Activated naive CD4-positive, alpha-beta T cell treated with anti-CD3 and anti-CD28 coated beads for 36 hours (primary cell): ENCODE data around the gene PPP4R2. TPM values are rescaled to one million over a fixed set of nuclear protein-coding genes. Genes with fewer than 3 reads are reported as not detected.
A peak's percentile ranks its signal among the peaks of the same experiment; 100 is the strongest.
"Not testable (repeated sequence)": the region's sequence is repeated elsewhere in the genome, so short reads cannot be mapped to it uniquely, and the experiment has no call there.

ENCODE experiments used
- CTCF ChIA-PET: fragments of 350-600 bp; sonication (Branson Sonifier 250); formaldehyde crosslinking; loops from one replicate; lab custom pipeline; 2021; ENCODE audit warnings: antibody characterized with exemption; lab: Charles Lee
- DNase-seq: peaks from one replicate; pipeline ENCODE4 v3.0.0-alpha.2; 2020
- H3K27ac Mint-ChIP-seq: one replicate; pipeline ENCODE4 v1.8.0; 2021; ENCODE audit warnings: mild to moderate bottlenecking, mixed read lengths
- H3K27me3 Mint-ChIP-seq: one replicate; pipeline ENCODE4 v1.8.0; 2021; ENCODE audit warnings: low read depth, mixed read lengths
- H3K36me3 Mint-ChIP-seq: one replicate; pipeline ENCODE4 v1.8.0; 2021; ENCODE audit warnings: low read depth, mixed read lengths
- H3K4me1 Mint-ChIP-seq: one replicate; pipeline ENCODE4 v1.8.0; 2021; ENCODE audit warnings: low read depth, mixed read lengths
- H3K4me3 Mint-ChIP-seq: one replicate; pipeline ENCODE4 v1.8.0; 2021; ENCODE audit warnings: mild to moderate bottlenecking, moderate library complexity, mixed read lengths
- H3K9me3 Mint-ChIP-seq: one replicate; pipeline ENCODE4 v1.8.0; 2021; ENCODE audit warnings: mixed read lengths
- intact Hi-C: fragments of 100-400 bp; cut with micrococcal nuclease; formaldehyde crosslinking; loops from one replicate; pipeline ENCODE4 v1.15.1; 2023
- total RNA-seq, 2 experiments: library from RNA; stranded (reverse); gene quantifications; one replicate each; pipeline ENCODE4 v1.2.3, GENCODE V29; 2021

PPP4R2 gene
- total RNA-seq, 2 experiments from 2014 or later = 68.1 to 71.6 TPM

DNA sequence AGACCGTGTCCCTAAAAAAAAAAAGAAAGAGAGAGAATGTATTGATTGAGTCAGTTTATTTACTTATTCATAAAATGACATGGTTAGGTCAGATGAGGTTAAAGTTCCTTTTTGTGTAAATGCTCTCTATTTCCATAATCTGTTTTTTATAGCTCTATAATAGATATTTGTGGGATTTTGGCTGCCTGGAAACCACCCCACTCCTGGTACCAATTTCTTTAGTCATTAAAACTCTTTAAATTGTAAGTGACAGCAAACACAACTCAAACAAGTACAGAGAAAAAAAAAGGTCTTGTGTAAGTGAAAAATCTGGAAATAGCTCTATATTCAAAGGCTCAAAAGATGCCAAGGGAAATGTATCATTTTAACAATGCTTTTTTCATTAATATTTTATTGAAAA, 11.0 kb upstream of the PPP4R2 start:
- H3K36me3 Mint-ChIP-seq = peaks cover 2% of the 10 kb centered on the region

DNA sequence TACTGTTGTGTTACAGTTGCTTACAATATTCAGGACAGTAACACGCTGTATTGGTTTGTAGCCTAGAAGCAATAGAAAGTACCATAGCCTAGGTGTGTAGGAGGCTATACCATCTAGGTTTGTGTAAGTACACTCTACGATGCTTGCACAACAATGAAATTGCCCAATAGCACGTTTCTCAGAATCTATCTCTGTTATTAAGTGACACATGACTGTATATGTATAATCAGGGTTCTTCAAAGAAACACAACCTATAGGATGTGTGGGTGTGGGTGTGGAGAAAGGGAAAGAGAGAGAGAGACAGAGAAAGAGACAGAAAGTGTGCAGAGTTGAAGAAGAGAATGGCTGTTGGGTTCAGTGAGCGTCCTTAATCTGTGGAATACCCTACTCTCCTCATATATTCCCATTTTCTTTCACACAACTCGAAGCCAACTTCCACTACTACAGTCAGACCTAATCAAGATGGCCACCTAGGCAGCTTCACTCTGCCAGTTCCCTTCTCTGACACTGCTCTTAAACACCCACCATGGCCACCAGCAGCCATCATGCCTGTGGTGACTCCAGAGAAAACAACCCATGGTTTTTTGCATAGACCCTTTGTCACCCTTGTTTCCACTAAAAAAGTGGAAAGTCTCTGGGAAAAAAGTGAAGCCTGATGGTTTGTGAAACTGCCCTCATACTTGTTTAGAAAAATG, 5.8 kb upstream of the PPP4R2 start:
- intact Hi-C loops = no loop called here
- no peak overlapping the region for H3K4me3 Mint-ChIP-seq
- H3K27me3 Mint-ChIP-seq = no peaks in the 10 kb centered on the region
- H3K27ac Mint-ChIP-seq = no peak overlapping the region
- DNase-seq = no peak
- H3K4me1 Mint-ChIP-seq = peaks cover 2% of the 10 kb centered on the region
- CTCF ChIA-PET = no interaction called here
- H3K36me3 Mint-ChIP-seq = peaks cover 2% of the 10 kb centered on the region
- H3K9me3 Mint-ChIP-seq = peaks cover 3% of the 10 kb centered on the region

More for the DNA sequence above, 11.0 kb upstream of the PPP4R2 start:
- peaks cover 2% of the 10 kb centered on the region for H3K27me3 Mint-ChIP-seq
- intact Hi-C loops = no loop called here
- H3K4me3 Mint-ChIP-seq = no peak overlapping the region
- no peak overlapping the region for H3K27ac Mint-ChIP-seq
- CTCF ChIA-PET = interaction anchor here (0.6 kb wide), 2 partner anchors 103 to 130 kb away, joined by 4 read pairs; no protein-coding TSS in a partner anchor
- peaks cover 8% of the 10 kb centered on the region for H3K9me3 Mint-ChIP-seq
- no peaks in the 10 kb centered on the region for H3K4me1 Mint-ChIP-seq
- DNase-seq = no peak

DNA sequence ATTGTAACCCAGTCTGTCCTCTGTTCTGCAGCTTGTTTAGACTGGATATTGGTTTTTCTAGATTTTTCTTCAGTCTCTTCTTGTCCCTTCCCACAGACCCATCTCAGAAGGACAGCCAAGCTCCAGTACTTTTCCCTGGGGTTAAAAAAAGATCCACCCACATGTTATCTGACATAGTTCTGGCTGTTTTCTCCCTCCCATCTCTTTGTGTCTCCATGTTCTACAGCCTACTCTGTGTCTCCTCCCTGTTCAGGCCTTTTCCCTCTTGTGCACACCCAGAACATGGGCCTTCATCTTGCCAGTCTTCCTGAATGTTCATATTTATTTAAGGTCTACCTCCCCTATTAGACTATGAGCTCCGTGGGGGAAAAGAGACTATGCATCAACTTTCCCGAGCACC, 5.1 kb upstream of the PPP4R2 start:
- no peak overlapping the region for H3K4me3 Mint-ChIP-seq
- H3K27me3 Mint-ChIP-seq = no peaks in the 10 kb centered on the region
- no peak for DNase-seq
- H3K9me3 Mint-ChIP-seq = no peaks in the 10 kb centered on the region
- H3K4me1 Mint-ChIP-seq = peaks cover 2% of the 10 kb centered on the region
- no peaks in the 10 kb centered on the region for H3K36me3 Mint-ChIP-seq
- intact Hi-C loops = no loop called here
- CTCF ChIA-PET = no interaction called here
- no peak overlapping the region for H3K27ac Mint-ChIP-seq

DNA sequence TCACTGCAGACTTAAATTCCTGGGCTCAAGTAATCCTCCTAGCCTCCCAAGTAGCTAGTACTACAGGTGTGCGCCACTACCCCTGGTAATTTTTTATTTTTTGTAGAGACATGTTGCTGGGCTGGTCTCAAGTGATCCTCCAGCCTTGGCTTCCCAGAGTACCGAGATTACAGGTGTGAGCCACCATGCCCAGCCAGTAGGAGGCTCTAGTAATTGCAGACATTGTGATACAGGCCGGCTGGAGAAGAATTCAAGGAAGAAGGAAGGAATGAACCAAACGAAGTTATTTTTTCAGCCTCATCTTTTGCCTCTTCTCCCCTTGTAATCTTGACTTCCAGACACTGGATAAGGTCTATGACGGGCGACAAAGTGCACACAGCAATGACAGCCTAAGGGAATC, 3.2 kb upstream of the PPP4R2 start:
- Mint-ChIP-seq H3K27me3 (no peaks in the 10 kb centered on the region), H3K27ac (no peak overlapping the region), H3K9me3 (no peaks in the 10 kb centered on the region), H3K4me1 (peaks cover 8% of the 10 kb centered on the region), H3K36me3 (peaks cover 5% of the 10 kb centered on the region), H3K4me3 (no peak overlapping the region)
- intact Hi-C loops = no loop called here
- CTCF ChIA-PET = interaction anchor here (1.2 kb wide), 1 partner anchor 28 kb away, joined by 3 read pairs; no protein-coding TSS in a partner anchor
- DNase-seq = no peak

DNA sequence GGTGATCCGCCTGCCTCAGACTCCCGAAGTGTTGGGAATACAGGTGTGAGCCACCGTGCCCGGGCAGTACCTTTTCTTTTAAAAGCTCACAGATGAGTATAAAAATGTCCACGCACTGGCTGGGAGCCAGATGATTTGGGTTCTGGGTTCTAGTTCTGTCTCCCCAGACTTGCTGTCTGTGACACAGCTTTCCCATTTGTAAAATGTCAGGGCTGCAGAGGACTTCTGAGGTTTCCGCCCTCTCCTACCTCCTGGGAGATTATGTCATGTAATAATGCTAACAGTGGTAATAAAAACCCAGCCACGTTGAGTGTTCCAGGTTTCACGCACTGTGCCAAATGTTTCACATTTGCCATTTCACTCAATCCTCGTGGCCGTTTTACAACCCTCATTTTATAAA, 1.3 kb upstream of the PPP4R2 start:
- intact Hi-C loops = no loop called here
- CTCF ChIA-PET = interaction anchor here (0.6 to 1.3 kb wide), 5 partner anchors 29 to 93 kb away, joined by 3 to 10 read pairs (median 4); no protein-coding TSS in a partner anchor
- peak overlapping the region; percentile 51 for H3K4me3 Mint-ChIP-seq
- H3K27me3 Mint-ChIP-seq = no peaks in the 10 kb centered on the region
- peaks cover 26% of the 10 kb centered on the region for H3K4me1 Mint-ChIP-seq
- no peaks in the 10 kb centered on the region for H3K9me3 Mint-ChIP-seq
- no peak for DNase-seq
- H3K27ac Mint-ChIP-seq = peak overlapping the region; percentile 88
- H3K36me3 Mint-ChIP-seq = peaks cover 17% of the 10 kb centered on the region

DNA sequence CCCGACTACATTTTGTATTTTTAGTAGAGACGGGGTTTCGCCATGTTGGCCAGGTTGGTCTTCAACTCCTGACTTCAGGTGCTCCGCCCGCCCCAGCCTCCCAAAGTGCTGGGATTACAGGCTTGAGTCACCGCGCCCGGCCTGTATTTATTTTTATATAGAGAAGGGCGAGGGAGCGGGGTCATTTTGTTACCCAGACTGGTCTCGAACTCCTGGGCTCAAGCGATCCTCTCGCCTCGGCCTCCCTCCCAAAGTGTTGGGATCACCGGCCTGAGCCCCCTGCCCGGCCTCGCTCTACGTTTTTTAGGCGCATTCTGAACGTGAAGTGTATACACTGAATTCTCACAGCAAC, 514 bp upstream of the PPP4R2 start:
- intact Hi-C loops = loop anchor here (2.0 kb wide), 1 partner anchor 43 kb away; no protein-coding TSS in a partner anchor
- no peaks in the 10 kb centered on the region for H3K27me3 Mint-ChIP-seq
- H3K4me1 Mint-ChIP-seq = peaks cover 33% of the 10 kb centered on the region
- H3K4me3 Mint-ChIP-seq = peak overlapping the region; percentile 86
- peaks cover 22% of the 10 kb centered on the region for H3K36me3 Mint-ChIP-seq
- H3K9me3 Mint-ChIP-seq = no peaks in the 10 kb centered on the region
- H3K27ac Mint-ChIP-seq = peak overlapping the region; percentile 88
- DNase-seq = no peak
- CTCF ChIA-PET = interaction anchor here (0.9 kb wide), 1 partner anchor 30 kb away, joined by 3 read pairs; no protein-coding TSS in a partner anchor

DNA sequence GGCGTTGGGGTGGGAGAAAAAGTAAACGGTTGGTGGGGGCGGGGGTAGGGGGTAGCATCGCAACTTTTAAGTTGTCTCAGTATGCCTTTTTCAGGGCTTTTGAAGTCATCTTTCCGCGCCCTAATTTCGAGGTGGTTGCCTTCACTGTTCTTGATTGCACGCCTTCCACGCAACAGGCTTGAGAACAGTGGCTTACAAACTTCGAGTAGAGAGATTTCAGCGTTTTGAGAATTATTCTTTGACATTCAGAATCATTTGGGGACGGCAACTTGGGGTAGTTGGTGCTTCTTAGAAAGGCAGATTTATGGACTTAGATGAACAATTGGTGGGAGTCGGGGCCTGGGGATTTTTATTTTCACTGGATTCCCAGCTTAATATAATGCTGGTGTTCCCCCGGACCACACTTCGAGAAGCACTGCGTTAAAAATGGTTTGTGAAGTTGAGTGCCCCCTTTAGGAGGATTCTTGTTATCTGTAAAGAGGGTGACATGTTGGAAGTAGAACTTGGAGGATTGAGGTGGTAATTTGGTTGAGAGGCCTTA, 880 bp downstream of the PPP4R2 start:
- Mint-ChIP-seq H3K27me3 (no peaks in the 10 kb centered on the region), H3K9me3 (no peaks in the 10 kb centered on the region), H3K4me1 (peaks cover 45% of the 10 kb centered on the region), H3K36me3 (peaks cover 26% of the 10 kb centered on the region), H3K27ac (peak overlapping the region; percentile 88), H3K4me3 (peak overlapping the region; percentile 86)
- intact Hi-C loops = loop anchor here (1.0 to 2.0 kb wide), 8 partner anchors 20 to 149 kb away; partner anchors contain the start of gene SHQ1
- DNase-seq = peak; percentile 51
- CTCF ChIA-PET = interaction anchor here (0.6 to 0.8 kb wide), 3 partner anchors 10 to 204 kb away, joined by 3 to 4 read pairs (median 4); no protein-coding TSS in a partner anchor

DNA sequence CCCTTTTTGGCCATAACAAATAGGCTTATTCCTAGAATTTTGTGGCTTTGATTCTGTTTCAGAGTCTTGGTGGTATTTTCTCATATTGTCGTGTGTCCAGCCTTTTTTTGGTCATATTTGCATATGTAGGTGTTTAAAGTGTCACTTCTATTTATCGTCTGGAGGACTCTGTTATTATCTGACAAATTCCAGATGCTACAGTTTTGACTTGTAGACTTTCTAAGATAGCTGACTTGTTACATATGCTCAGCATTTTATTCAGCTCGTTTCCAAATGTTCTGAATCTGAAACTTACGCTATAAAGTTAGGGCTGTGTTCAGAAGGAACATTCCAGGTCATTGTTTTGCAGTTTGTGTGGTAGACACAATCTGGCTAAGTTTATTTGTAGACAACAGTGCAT, 1.9 kb downstream of the PPP4R2 start:
- H3K36me3 Mint-ChIP-seq = peaks cover 32% of the 10 kb centered on the region
- intact Hi-C loops = loop anchor here (2.0 kb wide), 1 partner anchor 14 kb away; no protein-coding TSS in a partner anchor
- H3K4me3 Mint-ChIP-seq = peak overlapping the region; percentile 60
- peak overlapping the region; percentile 50 for H3K27ac Mint-ChIP-seq
- H3K27me3 Mint-ChIP-seq = no peaks in the 10 kb centered on the region
- no peaks in the 10 kb centered on the region for H3K9me3 Mint-ChIP-seq
- no peak for DNase-seq
- H3K4me1 Mint-ChIP-seq = peaks cover 51% of the 10 kb centered on the region
- CTCF ChIA-PET = interaction anchor here (0.6 to 3.7 kb wide), 3 partner anchors 10 to 1245 kb away, joined by 3 to 18 read pairs (median 4); partner anchors contain the start of gene GPR27

DNA sequence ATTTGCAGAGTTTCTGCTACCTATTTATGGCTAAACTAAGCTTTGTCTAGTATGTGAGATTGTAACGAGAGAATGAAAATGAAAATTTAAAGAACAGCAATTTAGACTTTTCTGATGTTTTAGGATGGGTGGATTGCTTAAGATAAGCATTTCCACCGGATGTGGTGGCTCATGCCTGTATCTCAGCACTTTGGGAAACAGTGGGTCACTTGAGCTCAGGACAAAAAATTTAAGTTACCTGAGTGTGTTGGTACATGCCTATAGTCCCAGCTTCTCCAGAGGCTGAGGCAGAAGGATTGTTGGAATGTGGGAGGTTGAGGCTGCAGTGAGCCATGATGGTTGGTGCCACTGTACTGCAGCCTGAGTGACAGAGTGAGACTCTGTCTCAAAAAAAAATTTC, 3.3 kb downstream of the PPP4R2 start:
- no peaks in the 10 kb centered on the region for H3K27me3 Mint-ChIP-seq
- peak overlapping the region; percentile 57 for H3K27ac Mint-ChIP-seq
- CTCF ChIA-PET = interaction anchor here (0.7 to 3.7 kb wide), 3 partner anchors 56 to 86 kb away, joined by 3 to 18 read pairs (median 4); no protein-coding TSS in a partner anchor
- peaks cover 61% of the 10 kb centered on the region for H3K4me1 Mint-ChIP-seq
- H3K36me3 Mint-ChIP-seq = peaks cover 45% of the 10 kb centered on the region
- no peaks in the 10 kb centered on the region for H3K9me3 Mint-ChIP-seq
- DNase-seq = peak; percentile 25
- intact Hi-C loops = loop anchor here (2.0 kb wide), 1 partner anchor 13 kb away; no protein-coding TSS in a partner anchor
- H3K4me3 Mint-ChIP-seq = peak overlapping the region; percentile 48

DNA sequence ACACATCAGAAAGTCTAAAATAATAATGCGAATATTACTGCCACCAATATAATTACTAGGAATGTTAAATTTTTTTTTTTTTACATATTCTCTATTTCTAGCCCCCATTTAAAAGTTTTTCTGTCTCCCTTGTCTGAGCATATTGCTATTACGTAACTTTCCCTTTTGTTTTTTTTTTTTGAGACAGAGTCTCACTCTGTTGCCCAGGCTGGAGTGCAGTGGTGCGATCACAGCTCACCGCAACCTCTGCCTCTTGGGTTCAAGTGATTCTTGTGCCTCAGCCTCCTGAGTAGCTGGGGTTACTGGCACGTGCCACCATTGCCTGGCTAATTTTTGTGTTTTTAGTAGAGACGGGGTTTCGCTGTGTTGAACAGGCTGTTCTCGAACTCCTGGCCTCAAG, 6.4 kb downstream of the PPP4R2 start:
- H3K27ac Mint-ChIP-seq, H3K9me3 Mint-ChIP-seq, DNase-seq, H3K4me3 Mint-ChIP-seq, intact Hi-C loops, CTCF ChIA-PET, H3K27me3 Mint-ChIP-seq: not testable (repeated sequence)
- Mint-ChIP-seq H3K4me1 (peaks cover 79% of the 10 kb centered on the region), H3K36me3 (peaks cover 63% of the 10 kb centered on the region)

DNA sequence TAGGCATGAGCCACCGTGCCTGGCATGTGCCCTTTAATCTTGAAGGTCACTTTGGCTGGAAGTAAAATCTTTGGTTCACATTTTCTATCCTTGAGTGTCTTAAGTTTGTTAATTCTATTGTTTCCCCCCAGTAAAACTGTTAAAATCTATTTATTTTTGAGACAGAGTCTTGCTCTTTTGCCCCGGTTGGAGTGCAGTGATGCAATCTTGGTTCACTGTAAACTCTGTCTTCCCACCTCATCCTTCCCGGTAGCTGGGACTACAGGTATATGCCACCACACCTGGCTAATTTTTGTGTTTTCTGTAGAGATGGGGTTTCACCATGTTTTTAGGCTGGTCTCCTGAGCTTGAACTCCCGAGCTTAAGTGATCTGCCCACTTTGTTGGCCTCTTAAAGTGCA, 7.7 kb downstream of the PPP4R2 start:
- Mint-ChIP-seq H3K4me1 (peaks cover 82% of the 10 kb centered on the region), H3K4me3 (no peak overlapping the region), H3K27ac (no peak overlapping the region), H3K36me3 (peaks cover 63% of the 10 kb centered on the region), H3K27me3 (no peaks in the 10 kb centered on the region), H3K9me3 (peaks cover 1% of the 10 kb centered on the region)
- CTCF ChIA-PET = interaction anchor here (1.1 kb wide), 1 partner anchor 11 kb away, joined by 4 read pairs; no protein-coding TSS in a partner anchor
- no peak for DNase-seq
- intact Hi-C loops = no loop called here

DNA sequence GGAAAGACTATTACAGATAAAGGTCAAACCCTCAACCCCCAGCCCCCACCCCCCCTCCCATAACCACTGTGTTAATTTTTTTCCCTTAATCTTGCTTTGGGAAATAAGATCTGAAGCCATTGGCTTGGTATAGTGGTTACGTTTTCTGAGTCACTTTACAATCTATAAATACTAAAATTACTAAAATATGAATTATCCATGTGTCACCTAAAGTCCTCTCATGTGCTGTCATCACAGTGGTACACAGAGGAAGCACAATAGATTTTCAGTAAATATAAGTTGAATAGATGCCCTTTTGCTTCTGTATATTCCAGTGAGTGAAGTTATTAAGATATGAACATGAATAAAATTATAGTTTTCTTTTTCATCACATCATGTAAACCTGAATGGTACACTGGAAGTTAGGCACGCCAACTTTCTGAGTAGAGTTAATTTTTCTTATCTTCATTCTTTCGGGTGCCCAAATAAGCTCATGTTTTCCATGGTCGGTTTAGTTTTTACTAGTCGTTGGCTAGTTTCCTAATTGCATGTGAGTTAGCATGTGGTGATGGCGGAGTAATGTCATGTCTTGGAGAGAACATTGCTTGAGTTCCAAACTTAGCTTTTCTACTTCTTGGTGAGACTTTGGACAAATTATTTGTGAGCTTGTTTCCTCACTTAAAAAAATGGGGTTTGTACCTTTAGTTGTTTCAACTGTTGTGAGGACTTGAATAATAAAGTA, 11.5 kb downstream of the PPP4R2 start:
- H3K9me3 Mint-ChIP-seq = peaks cover 1% of the 10 kb centered on the region
- intact Hi-C loops = loop anchor here (2.0 kb wide), 1 partner anchor 21 kb away; no protein-coding TSS in a partner anchor
- no peak overlapping the region for H3K4me3 Mint-ChIP-seq
- H3K27ac Mint-ChIP-seq = no peak overlapping the region
- CTCF ChIA-PET = interaction anchor here (0.5 to 1.2 kb wide), 6 partner anchors 9 to 568 kb away, joined by 3 to 4 read pairs (median 4); no protein-coding TSS in a partner anchor
- H3K36me3 Mint-ChIP-seq = peaks cover 61% of the 10 kb centered on the region
- peaks cover 87% of the 10 kb centered on the region for H3K4me1 Mint-ChIP-seq
- no peaks in the 10 kb centered on the region for H3K27me3 Mint-ChIP-seq
- no peak for DNase-seq
